ENCODE results near the gene ZCCHC24.

ZCCHC24 gene

DNA sequence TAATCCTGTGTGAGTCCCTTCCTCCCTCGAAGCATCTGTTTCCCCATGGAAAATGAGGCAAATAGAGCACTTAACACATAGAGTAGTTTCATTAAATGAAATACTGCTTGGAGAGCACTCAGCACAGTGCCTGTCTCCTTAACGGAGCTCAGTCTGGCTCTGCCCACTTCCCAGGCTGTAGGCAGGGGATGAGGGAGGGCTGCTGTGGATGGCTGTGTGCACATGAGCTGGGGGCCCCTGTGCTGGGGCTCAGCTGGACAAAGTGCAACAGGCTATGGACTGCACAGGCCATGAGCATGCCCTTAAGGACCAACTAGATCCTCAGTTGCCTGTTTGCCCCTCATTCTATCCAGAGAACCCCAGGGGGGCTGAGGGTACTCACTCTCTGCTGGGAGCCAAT is 14.5 kb downstream of the ZCCHC24 start:
- DNase-seq: no peak

DNA sequence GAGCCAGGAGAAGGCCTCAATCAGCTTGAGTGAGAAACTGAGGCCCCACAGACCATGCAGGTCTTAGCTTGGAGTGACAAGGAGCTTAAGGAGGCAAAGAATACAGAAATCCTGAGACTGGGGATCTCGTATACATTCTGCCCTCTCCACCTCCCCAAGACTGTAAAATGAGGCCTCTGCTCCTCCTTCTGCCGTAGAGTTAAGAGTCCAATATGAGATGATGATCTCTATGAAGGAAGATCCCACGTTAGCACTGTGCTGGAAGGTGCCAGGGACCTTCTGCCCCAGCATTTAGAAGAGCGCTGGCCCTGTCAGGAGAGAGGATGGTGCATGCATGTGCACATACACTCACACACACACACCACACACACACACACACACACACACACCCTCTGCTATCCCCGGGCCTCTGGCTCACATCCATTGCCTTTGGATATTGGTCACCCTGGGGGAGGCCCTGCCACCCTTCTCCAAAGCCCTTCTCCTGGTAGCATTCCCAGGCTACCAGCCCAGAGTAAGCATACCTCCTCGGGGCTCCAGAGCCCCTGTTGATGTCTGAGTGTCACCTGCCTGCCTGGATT is 15.0 kb downstream of the ZCCHC24 start:
- no peak for DNase-seq

DNA sequence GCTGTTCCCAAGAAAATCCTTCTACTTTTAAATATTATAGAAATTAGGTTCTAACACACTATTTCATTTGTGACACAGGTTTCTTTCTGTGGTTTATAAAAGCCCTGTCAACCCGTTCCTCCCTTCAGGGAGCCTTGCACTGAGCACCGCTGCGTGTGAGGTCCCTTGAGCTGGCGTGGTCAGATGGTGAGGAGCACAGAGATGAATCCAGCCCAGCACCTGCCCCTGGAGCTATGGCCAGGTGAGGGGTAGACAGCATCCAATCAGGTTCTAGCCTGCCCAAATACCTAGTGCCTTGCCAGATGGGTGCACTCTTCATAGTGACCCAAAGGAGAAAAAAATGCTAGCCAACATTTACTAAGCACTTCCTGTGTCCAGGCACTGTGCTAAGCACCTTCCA is 15.7 kb downstream of the ZCCHC24 start:
- DNase-seq: no peak

DNA sequence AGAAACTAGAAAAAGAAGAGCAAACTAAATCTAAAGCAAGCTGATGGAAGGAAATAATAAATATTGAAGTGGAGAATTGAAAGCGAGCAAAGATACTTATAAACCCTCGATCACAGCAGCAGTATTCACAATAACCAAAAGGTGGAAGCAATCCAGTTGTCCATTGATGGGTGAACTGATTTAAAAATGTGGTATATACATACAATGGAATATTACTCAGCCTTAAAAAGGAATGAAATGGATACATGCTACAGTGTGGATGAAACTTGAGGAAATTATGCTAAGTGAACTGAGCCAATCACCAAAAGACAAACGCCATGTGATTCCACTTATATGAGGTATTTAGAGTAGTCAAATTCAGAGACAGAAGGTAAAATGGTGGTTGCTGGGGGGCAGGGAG is 17.5 kb downstream of the ZCCHC24 start:
- no peak for DNase-seq

DNA sequence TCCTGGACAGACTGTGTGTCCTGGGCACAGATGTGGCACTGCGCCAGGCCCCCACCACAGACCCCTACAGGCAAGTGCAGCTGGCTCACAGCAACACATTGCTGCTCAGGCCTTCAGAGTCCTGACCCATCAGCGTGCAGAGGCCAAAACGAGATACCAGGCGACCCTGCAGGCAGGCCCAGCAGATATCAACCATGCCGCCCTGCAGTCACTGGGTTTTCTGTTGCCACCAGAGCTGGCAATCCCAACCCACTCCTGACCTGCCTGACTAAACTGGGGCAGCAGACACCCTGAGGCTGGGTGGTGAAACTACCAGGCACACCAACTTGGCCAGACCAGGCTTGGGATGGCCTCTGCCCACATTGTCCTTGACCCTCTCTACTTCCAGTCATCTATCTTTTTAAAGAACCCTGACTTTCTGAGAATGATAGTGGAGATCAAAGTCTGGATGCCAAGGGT is 20.3 kb downstream of the ZCCHC24 start:
- DNase-seq: no peak

DNA sequence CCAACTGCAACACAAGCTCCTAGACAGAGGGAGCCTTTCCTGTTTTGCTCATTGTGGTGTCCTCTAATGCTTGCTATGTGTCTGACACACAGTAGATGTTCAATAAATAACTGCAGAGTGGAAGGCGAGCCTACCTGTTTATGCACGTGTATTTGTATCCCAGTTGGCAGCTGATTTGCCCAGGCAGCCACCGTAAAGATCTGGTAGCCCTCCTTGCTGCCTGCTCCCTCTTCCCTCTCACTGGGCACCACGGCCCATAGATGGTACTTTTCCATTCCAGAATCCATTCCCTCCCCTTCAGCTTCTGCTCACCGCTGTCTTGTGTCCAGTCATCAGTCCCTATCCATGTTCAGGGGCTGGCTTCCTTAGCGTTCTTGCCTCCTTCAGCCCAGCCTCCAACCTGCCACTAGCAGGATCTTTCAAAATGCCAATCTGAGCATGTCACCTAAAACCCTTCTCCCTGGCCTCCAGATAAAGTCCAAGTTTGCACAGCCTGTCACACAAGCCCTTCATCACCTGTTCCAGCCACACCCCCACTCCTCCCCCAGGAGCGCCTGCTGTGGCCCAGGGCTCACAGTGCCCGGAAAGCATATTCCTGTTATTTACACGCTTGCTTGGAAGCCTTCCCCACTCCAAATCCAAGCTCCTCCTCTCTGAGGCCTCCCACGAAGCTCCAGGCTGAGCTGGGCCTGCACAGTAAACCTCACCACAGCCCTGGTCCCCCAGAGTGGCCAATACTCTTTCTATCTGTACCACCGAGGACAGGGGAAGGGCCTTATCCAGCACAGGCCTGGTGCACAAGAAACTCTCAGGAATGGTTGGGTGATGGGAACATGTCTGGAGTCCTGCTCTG is 21.0 kb downstream of the ZCCHC24 start:
- no peak for DNase-seq

DNA sequence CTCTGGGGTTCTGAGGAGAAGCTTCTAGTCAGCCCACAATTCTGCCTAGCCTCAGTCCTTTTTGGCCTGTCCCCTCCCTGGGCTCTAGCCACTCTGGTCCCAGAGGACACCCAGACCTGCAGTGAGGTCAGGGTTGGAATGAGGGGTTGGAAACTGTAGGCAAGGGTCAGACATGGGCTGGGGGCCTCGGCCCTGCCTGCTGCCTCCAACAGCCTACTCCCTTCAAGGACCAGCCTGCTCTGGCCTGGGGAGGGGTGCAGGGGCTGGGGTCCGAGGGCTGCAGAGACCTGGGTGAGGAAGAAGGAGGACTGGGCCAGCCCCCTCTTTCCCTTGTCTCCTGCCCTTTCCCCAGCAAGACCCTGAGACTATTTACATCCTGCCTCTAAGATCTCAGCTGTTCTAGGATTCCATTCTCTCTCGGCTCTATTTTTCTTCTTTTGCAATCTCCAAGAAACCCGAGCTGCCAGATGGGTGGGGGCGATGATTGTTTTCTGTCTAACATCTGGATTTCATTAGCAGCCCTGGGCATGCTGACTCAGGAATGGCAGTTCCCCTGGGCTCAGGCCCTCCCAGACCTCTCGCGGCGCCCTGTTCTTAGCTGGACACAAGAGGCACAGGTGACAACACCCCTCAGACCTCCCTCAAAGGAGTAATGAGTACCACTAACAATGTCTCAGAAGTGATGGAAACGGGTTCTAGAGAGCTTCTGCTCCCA is 23.1 kb downstream of the ZCCHC24 start:
- peak; percentile 72 for DNase-seq

DNA sequence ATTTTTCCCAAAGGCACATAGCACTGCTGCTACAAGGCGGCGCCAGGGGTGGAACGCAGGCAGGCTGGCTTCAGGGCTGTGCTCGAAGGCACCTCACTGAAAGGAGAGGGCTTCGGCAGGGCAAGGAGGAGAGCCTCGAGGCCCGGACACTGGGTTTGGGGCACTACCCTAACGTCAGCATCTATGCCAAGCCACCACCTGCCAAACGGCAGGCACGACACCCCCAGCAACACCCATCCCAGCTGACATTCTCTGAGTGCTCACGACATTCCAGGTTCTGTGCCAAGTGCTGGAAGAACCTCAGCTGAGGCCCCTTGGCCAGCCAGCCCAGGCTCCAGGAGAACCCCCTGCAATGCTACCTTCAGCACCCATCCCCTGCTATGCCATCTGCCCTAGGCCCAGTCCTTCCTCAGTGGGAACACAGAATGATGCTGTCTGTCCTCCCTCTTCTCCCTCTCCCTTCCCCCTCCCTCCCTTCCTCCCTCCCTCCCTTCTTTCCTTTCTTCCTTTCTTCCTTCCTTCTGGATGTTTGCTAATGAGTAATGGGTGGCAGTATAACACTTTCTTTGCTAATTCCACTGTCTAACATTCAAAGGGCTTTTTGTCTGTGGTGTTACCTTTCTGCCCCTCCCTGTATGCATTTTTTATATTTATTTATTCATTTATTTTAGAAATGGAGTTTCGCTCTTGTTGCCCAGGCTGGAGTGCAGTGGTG is 24.3 kb downstream of the ZCCHC24 start:
- no peak for DNase-seq

DNA sequence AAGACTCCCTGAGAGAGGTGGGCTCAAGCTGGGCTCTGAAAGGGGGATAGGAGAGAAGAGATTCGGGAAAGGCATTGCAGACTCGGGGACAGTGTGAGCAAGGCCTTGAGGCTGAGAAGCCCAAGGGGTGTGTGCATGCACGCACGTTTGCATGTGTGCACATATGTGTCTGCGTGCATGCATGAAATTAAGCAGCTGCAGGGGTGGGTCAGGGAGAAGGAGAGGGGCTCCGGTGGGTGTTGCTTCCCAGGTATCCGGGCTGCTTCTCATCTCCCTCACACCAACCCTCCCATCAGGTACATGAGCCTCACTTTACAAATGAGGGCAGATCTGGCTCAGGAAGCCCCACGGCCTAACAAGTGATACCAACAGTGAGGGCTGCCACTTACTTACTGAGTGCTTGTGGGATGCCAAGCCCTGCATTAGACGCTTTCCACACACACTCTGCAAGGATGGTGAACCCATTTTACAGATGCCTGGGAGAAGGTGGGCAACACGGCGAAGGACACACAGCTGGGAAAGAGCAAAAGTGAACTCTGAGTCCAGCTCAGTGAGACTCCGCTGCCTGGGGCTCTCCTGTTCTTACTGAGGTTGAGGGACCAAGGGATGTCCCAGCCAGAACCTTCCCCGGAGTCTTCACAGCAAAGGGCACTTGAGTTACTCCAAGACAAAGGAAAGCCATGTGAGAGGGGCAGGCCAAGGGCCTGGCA is 26.4 kb downstream of the ZCCHC24 start:
- no peak for DNase-seq

DNA sequence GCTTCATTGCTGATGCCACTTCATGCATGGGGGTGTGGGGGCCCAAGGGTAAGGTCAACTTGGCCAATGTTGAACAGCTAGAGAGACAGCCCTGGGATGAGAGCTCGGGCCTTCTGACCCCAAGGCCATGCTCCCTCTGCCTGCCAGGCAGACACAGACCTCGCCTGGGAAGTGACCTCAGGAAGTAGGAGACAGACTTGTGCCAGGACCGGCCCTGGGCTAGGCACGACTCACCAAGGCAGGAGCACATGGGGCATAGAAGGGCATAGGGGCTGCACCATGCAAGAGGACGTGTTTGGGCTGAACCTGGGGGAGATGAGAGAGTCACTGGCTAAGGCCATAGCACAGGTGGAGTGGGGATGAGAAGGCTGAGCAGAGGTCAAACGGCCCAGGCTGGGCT is 27.1 kb downstream of the ZCCHC24 start:
- DNase-seq: no peak

DNA sequence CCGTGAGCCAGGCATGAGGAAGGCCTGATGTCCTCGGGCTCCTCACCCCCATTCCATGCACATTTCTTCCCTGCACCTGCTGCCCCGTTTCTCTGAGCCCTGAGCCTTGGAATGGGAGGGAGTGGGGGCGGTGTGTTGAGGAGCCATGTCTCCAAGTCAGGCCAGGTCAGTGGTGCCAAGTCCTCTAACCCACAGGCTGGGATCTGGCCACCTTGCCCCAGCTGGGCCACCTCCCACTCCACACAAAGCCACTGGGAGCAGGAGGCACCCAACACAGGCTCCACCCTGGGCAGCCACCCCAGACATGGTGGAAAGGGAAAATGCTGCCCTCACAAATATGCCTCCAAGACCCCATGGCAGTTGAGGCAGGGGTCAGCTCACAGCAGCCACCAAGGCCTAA is 27.7 kb downstream of the ZCCHC24 start:
- peak; percentile 13 for DNase-seq

DNA sequence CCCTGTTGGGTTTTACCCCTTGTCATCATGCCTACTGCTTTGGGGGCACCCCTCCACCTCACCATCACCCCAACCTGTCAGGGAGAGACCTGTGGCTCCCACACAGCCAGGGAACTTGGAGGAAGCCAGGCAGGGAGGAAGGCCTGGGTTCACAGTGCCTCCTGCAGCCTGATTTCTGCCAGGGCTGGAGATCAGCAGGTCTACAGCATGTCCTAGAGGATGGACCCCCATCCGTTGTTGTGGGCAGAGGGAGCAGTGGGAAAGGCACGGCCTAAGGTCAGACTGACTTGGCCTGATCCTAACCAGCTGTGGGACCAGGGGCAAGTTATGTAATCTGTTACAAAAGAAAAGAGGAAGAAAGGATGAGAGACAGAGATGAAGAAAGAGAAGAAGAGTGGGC is 28.2 kb downstream of the ZCCHC24 start:
- peak; percentile 6 for DNase-seq

DNA sequence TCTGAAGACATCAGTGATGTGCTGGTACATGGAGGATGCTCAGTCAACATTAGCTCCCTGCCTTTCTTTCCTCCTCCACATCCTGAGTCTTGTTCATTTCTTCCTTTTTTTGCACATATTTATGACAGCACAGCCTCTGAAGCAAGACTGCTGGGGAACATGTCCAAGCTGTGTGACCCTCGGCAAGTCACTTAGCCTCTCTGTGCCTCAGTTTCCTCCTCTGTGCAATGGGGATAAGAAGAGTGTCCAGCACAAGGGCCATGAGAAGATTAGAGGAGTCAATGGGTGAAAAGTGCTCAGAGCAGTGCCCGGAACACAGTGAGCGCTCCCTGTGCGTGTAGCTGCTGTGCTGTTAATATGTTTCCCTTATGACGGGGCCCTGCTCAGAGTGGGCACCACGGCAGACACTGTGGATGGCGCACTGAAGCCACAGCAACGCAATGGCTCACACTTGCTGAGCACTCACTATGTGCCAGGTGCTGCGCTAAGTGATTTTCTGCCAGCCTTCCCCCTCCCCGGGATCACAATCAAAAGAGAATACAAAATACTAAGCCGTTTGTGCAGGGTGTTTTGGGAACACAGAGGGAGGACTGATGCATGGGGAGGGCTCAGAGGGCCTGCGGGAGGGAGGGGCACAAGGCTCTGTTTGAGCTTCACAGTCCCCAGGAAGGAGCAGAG is 28.7 kb downstream of the ZCCHC24 start:
- DNase-seq: peak; percentile 9

DNA sequence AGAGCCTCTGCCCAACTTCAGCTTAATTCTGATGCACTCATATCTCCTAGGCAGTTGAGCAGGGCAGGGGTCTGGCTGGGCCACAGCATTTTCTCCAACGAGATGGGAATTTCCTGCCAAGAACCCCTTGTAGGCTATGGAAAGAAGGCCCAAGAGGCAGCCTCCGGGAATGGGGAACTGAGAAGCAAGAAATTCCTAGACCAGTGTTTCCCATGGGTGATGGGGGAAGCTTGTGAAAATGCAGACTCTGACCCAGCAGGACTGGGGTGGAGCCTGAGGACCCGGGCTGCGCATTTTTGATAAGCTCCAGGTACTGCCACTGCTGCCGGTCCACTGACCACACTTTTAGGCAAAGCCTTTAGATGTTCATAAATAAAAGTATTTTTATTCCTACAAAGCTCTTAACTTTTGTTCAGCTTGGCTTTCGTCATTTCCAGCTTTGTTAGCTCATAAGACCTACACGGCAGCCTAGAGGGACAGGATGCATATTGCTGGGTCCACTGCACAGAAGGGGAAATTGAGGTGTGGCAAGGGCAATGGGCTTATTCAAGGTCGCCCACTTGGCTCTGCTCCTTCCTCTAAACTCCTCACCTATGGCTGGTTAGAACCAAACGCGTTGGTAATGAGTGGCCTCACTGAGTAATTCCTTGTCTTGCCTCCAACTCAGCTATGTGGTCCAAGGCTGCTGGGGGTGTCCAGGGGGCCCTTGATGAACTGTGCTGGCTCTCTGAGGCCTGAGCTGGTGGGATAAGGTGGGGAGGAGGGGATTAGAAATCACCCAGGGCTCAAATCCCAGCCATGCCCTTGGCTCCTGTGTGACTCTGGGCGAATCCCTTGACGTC is 29.5 kb downstream of the ZCCHC24 start:
- peak; percentile 16 for DNase-seq

DNA sequence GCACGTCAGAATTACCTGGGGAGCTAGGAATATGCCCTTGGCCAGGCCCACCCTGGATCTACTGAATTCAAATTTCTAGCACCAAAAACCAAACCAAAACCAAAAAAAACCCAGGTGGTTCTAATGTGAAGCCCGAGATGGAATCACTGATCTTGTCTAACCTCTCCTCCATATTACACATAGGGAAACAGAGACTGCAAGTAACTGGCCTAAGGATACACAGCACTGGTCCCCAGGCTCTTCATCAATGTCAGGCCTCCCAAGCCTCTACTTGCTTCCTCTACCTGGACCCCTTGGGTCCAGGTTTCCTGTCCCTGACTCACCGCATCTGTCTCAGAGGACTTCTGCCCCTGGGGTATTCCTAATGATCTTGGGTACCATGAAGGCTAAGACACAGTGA is 30.7 kb downstream of the ZCCHC24 start:
- DNase-seq: peak; percentile 1

DNA sequence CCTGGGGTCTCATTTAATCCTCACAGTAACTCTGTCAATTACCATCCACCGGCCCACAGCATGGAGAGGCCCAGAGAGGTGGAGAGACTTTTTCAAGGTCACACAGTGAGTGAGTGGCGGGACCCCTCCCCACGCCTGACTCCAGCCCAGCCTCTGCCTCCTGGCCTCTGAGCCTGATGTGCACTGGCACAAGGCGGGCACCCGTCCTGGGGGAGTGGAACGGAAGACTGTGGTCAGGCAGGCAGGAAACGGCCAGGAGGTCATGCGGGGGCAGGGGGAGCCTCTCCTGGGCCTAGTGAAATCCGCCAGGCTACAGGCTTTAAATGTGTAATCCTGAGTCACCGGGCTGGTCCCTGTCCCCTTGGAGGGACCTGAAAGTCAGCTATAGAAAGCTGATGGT is 32.2 kb downstream of the ZCCHC24 start:
- DNase-seq: peak; percentile 38

DNA sequence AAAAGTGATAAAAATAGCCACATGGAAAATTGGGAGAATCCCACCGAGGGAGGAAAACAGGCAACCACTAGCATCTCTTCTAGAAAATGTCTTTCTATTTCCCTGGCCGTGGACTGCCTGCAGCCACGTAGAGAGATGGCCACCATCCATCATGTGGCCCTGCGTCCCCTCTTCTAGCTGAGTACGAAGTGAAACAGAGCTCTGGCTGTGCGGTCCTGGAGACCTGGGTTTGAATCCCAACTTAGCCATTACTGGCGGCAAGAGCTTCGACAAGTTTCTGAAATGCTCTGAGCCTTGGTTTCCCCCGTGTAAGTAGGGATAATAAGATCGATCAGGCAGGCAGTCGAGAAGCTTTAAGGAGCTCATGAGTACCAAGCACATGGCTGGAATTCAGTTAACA is 32.9 kb downstream of the ZCCHC24 start:
- DNase-seq: peak; percentile 5

DNA sequence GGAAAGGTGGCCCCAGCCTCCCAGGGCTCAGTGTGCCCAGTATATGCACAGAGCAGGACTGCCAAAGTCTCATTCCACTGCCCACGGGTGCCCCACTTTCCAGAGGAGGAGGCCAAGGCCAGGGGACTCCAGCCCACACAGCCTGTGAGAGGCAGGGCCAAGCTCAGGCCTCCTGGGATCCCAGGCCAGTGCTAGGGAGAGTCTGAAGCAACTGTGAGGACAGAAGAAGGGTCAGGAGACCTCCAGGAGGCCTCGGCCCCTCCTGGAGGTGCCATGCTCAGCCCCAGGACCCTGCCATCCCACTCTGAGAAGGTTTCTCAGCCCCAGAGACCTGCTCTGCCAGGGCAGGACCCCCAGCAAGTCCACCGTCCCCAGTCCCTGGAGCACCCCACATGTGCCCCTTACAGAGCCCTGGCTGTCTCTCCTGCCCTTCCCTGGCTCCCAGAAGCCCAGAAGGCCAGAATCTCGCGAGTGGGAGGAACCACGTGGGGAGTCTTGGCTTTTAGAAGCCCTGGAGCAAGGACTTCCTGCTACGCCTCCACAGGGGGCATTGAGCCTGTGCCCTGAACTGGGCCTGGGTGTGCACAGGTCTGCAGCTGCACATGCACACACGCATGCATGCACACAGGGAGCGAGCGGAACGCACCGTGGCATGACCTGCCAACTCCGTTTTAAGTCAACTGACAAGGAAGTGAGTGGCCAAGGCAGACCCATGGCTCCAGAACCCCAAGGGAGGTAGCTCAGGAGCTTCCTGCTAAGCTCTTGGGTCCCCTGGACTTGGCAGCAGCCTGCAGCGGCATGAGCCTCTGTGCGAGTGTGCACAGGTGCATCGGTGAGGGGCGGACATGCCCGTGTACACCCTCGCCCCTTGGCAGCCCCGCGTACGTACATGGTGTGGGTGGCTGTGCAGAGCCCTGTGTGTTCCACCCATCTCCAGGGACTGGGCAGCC is 33.6 kb downstream of the ZCCHC24 start:
- DNase-seq: peak; percentile 19

DNA sequence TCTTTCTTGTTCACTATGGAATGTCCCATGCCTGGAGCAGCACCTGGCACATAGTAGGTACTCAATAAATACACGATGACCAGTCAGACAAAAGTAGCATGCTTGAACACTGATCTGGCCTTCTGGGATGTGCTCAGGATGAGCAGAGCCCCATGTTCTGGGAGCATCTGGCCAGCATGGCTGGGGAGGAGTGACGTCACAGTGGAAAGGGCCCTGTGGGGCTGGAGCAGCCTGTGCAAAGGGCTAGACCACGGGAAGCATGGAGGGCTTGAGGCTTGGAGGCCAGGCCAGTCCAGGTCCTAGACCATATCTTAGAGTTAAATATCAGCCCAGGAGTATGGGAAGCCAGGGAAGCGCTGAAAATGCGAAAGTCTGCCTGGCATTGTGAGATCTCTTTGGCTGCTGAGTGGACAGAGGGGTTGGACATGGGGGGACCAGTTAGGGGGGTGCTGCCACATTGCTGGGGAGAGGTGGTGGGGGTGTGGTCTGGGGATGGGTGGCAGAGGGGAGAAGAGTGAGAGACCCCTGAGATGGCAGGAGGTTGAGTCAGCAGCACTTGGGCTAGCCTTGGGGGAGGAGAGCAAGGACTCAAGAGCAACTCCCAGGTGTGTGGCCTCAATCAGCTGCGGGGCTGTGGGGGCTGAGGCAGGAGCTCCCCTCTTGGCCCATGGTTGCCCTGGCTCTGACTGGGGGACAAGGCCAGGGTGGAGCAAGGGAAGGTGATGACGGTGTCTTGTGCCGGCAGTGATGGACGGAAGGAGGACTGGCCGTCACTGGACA is 34.9 kb downstream of the ZCCHC24 start:
- DNase-seq: peak; percentile 30
